Fibroblast of skin of scalp (primary cell): ENCODE results near the gene PI4K2A. TPM values are rescaled to one million over a fixed set of nuclear protein-coding genes. Genes with fewer than 3 reads are reported as not detected.
A peak's percentile ranks its signal among the peaks of the same experiment; 100 is the strongest.

Experiments used
- DNase-seq: peaks from one replicate; pipeline ENCODE4 v3.0.0-alpha.2; 2013
- polyA plus RNA-seq, 2 experiments: library from polyadenylated mRNA; unstranded; fragments of 120-200 nt; gene quantifications; one replicate each; pipeline ENCODE4 v1.2.1, GENCODE V29; 2013; ENCODE audit not compliant: insufficient read length in 2 of 2

PI4K2A gene
- 16.9 TPM for polyA plus RNA-seq (2013, experiment 1 of 2; ENCODE audit: insufficient read length)
- polyA plus RNA-seq (2013, experiment 2 of 2; ENCODE audit: insufficient read length) = 16.6 TPM

DNA sequence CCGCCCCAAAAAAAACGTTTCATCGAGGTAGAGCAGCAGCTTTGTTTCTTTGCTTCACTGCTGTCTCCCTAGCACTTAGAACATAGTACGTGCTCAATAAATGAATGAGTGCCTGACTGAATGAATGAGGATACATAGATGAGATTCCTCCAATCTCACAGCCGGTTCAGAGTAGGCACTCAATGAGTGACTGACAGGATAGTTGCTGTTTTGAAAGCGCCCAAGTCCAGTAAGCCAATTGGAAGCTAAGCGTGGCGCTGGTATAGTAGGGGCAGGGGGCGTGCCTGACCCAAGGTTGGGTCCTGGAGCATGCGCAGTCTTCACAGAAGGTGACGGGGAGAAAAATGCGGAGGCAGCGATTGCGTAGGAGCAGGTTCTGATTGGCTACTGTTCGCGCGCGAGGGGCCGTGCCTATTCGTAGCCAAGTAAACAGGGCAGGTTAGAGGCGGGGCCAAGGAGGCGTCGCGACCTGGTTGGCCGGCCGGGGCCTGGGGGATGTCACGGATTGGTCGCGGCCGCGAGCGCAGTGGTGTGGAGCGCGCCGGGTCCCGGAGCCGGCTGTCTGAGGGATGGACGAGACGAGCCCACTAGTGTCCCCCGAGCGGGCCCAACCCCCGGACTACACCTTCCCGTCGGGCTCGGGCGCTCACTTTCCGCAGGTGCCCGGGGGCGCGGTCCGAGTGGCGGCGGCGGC is at the start of gene PI4K2A:
Gene PI4K2A (plus strand): TSS at position 498 of the 694 bp plus-strand sequence. CDS start 72 bp downstream, at position 570.
- DNase-seq = peak; percentile 99

DNA sequence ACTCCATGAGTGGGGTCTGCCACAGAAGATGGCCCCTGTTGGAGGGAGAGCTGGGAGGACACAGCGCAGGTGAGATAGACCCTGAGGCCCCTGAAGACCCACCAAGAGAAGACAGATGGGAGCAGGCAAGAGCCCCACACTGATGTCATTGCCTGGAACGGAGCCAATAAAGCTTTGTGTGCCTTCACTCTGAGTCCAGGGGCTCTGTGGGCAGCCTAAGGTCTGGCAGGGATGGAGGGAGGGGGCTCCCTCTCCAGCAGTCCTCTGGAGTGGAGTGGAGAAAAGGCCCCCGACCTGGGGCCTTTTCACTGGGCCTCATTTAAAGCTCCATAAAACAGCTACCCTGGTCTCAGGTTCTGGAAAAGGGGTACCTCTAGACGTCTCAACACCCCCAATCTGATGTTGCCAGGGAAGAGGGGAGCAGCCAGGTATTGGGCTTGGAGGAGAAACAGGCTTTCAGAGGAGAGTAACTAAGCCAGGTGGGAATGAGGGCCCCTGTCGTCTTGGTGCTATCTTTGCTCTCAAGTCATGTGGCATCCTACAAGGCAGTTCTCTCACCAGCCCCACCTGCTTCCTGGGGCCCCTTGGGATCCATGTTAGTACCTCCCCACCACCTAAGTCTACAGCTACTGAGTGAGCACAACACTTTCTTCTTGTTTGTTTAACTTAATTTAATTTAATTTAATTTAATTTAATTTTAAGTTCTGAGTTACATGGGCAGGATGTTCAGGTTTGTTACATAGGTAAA is 49.5 kb upstream of the PI4K2A start:
- no peak for DNase-seq

- DNase-seq = peak; percentile 50
These were observed 47.0 kb upstream of the PI4K2A start for GRCh38 chr10:97593421-97593820.

- DNase-seq = peak; percentile 85
These were observed 44.1 kb upstream of the PI4K2A start for GRCh38 chr10:97596101-97597082.

DNA sequence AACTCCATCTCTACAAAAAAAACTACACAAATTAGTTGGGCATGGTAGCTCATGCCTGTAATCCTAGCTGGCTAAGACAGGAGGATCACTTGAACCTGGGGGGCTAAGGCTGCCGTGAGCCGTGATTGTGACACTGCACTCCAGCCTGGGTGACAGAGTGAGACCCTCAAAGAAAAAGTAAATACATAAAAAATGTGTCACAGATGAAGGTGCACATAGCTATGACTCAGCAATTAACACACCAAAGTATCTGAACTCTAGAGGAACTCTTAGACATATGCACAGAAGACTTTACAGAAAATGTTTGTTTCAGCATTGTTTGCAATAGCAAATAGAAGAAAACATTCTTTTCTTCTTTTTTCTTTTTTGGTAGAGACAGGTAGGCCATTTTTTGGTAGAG is 42.7 kb upstream of the PI4K2A start:
- DNase-seq = no peak

DNA sequence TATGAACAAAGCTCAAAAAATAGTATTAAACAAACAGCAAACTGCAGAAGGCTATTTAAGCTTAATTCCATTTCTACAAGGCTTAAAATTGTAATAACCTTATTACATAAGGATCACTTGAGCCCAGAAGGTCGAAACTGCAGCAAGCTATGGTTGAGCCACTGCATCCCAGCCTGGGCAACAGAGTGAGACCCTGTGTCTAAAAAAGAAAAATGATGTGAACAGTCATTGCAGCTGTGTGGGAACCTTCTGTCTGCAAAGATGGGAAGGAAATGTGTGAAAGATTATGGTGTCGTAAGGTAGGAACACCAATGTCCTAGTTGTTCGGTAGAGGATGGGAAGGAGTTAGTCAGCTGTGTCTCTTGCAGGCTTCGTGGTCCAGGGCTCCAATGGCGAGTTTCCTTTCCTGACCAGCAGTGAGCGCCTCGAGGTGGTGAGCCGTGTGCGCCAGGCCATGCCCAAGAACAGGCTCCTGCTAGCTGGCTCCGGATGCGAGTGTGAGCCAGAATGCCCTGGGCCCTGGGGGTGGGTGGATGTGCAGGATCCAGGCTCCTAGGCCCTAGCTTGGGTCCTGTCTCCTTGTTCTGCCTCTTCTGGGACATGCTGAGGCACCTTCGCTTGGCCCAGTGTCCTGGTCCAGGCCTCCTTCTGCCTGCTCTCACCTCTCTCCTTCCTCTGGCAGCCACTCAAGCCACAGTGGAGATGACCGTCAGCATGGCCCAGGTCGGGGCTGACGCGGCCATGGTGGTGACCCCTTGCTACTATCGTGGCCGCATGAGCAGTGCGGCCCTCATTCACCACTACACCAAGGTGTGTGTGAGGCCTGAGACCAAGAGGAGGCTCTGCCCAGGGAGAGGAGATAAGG is 41.8 kb upstream of the PI4K2A start:
- DNase-seq = no peak

GRCh38 chr10:97599272-97599619 is 41.2 kb upstream of the PI4K2A start:
- DNase-seq = no peak

DNA sequence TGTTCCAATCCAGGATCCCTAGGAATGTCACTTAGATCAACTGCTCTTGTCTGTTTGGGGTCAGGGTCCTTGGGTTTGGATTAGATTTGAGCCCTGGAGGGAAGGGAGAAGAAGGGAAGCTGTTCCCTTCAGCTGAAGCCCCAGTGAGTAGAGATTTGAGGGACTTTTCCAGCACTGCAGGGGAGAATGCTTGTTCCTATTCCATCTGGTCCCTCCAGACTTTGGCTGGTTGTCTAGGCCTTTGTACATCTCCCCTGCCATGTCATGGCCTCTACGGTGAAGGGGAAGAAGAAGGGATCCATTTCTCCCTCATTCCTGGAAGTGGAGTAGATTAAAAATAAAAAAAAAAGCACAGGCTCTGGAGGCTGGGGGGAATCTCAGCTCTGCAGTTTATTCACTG is 39.9 kb upstream of the PI4K2A start:
- DNase-seq = no peak

- DNase-seq = no peak
These were observed 38.9 kb upstream of the PI4K2A start for GRCh38 chr10:97601268-97602215.

DNA sequence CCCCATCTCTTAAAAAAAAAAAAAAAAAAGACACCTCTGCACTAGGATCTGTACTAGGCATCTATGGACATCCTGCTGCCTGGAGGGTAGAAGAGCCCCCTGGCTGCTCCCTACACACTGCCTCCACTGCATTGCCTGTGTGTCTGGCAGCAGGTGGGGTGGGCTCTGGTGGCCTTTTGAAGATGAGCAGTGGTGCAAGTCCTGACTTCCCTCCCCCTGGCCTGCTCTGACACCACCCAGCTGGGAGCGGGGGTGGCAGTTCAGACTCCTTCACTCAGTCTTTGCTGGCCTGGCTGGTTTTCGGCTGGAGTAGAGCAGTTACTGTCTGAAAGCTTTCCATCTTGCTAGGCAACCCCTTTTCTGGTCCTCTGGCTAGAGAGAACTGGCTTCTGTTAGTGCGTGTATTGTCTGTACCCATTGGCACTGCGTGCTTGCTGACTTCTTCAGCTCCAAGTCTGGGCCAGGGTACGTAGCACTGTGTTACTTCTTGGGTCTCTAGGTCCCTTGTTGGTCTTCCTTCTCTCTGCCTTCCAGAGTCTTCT is 33.3 kb upstream of the PI4K2A start:
- DNase-seq = no peak

DNA sequence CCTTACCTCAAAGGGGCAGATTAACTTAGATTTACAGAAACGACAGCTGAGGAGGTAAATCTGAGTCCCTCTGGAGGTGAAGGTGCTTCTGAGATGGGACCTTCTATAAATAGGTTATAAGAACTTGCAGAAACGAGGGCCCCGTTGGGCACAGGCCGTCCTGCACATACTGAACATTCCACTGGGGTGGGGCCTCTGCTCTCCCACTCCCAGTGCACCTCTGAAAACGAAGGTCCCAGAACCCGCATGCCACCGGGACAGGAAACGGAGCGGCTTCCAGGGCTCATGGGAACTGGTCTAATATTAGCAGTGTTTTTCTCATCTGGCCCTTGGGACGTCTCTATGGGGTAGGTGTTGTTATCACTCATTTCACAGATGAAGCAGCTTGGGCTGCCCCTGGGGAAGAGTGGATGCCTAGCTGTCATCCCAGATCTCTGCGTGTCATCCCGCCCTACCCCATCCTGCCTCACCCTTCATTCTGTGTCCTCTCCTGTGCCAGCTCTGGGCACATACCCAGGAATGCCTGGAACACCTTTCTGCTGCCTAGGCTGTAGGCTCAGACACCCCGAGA is 31.4 kb upstream of the PI4K2A start:
- no peak for DNase-seq

- no peak for DNase-seq
These were observed 29.0 kb upstream of the PI4K2A start for GRCh38 chr10:97611473-97611872.

DNA sequence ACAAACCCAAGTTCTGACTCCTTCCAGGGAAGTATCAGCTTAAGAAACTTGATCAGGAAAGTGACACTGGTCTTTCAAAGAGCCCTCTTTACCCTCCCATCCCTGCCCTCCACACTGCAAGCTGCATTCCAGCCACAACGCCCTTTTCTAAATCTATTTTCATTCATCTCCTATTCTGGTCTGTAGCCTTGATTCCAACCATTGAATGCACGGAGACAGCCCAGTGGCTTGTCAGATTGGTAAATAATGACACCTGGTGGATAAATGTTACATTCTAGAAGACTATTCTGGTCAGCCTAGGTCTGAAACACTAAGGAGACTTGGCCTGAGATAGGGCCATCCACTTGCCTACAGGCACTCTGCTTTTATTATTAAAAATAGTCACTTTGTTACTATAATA is 28.1 kb upstream of the PI4K2A start:
- DNase-seq = peak; percentile 59

GRCh38 chr10:97618285-97618684 is 22.2 kb upstream of the PI4K2A start:
- no peak for DNase-seq

DNA sequence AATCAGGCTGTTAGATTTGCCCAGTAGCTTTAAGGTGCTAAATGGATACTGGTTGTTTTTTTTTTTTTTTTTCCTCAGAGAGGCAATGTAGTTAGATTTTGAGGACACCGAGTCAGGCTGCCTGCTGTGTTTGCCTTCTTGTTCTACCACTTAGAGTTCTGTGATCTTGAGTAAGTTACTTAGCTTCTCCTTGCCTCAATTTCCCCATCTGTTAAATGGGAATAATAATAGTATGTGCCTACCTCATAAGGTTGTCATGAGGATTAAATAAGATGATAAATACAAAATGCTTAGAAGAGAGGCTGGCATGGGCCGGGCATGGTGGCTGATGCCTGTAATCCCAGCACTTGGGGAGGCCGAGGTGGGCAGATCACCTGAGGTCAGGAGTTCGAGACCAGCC is 21.7 kb upstream of the PI4K2A start:
- no peak for DNase-seq

DNA sequence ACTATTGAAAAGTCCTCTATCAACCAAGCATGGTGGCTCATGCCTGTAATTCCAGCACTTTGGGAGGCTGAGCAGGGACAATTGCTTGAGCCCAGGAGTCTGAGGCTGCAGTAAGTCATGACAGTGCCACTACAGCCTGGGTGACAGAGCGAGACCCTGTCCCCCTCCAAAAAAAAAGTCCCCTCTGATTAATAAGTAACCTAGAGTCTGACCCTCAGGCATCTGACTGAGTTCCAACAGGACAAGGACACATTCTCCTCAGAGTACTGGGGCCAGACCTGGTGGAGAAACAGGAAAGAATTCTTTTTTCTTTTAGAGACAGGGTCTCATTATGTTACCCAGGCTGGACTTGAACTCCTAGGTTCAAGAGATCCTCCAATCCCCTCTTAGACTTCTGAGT is 17.2 kb upstream of the PI4K2A start:
- no peak for DNase-seq

DNA sequence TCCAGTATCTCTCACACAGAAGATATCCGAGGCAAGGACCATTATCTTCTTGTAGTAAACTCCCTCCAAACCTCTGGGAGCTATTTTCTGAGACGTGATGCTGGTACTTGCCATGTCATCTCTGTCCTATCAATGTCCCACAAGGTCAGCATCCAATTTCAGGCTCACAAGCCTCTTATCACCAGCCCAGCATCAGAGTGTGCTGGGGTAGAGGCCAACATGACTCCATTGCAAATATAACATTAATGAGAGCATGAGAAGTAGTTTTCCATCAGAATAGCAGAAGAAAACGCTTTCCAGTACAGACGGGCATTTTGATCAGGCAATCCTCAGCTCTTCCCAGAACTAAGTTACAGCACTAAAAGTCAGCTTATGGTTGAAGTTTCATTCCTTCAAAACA is 12.7 kb upstream of the PI4K2A start:
- DNase-seq = no peak

GRCh38 chr10:97628228-97628627 is 12.2 kb upstream of the PI4K2A start:
- no peak for DNase-seq

GRCh38 chr10:97629289-97629688 is 11.2 kb upstream of the PI4K2A start:
- no peak for DNase-seq

GRCh38 chr10:97631098-97631497 is 9.4 kb upstream of the PI4K2A start:
- DNase-seq = no peak
